ENCODE measurements around the gene CDH23. TPM values are rescaled to one million over a fixed set of nuclear protein-coding genes. Genes with fewer than 3 reads are reported as not detected.

The CDH23 gene
- polyA plus RNA-seq, 1 donor from 2014 or later = 6.6 TPM

GRCh38 chr10:71525092-71525491 lies 128.4 kb downstream of the CDH23 start:
- Histone ChIP-seq H3K4me2 (ENCODE audit: low read length) (no peak overlapping the region), H3F3A (ENCODE audit: insufficient read depth, low read length, poor library complexity, severe bottlenecking) (no peaks in the 10 kb centered on the region), H3K27ac (ENCODE audit: low read length) (no peak overlapping the region), H3K36me3 (ENCODE audit: insufficient read depth, low read length) (no peaks in the 10 kb centered on the region), H3K9ac (ENCODE audit: low read length) (no peak overlapping the region), H3K9me2 (ENCODE audit: insufficient read depth, low read length) (no peaks in the 10 kb centered on the region), H4K20me1 (ENCODE audit: insufficient read depth) (no peaks in the 10 kb centered on the region), H3K9me3 (ENCODE audit: low read length) (no peaks in the 10 kb centered on the region), H3K27me3 (ENCODE audit: insufficient read depth, low read depth, low read length) (no peaks in the 10 kb centered on the region), H3K4me3 (ENCODE audit: low read length) (no peak overlapping the region), H2AFZ (ENCODE audit: low read depth, low read length) (no peak overlapping the region), H3K79me2 (replicated peaks; ENCODE audit: insufficient read depth, low read length) (no peaks in the 10 kb centered on the region)
- no peak for TF ChIP-seq REST (IDR thresholded peaks at IDR 0.05; ENCODE audit: borderline replicate concordance)
- TF ChIP-seq CTCF (IDR thresholded peaks at IDR 0.05; ENCODE audit: poor library complexity, severe bottlenecking) = no peak
- no peak for TF ChIP-seq MXI1 (conservative IDR thresholded peaks at IDR 0.05; ENCODE audit: poor library complexity, severe bottlenecking)
- TF ChIP-seq SMC3 (conservative IDR thresholded peaks at IDR 0.05; ENCODE audit: poor library complexity) = no peak
- no peak for TF ChIP-seq TAF1 (IDR thresholded peaks at IDR 0.05; ENCODE audit: low read depth)
- no peak for TF ChIP-seq EZH2 (IDR thresholded peaks at IDR 0.05; ENCODE audit: borderline replicate concordance, insufficient read depth, low read length, poor library complexity, severe bottlenecking)
- TF ChIP-seq RAD21 (conservative IDR thresholded peaks at IDR 0.05) = no peak
- no peak for TF ChIP-seq POLR2AphosphoS5 (IDR thresholded peaks at IDR 0.05)
- TF ChIP-seq EP300 (conservative IDR thresholded peaks at IDR 0.05; ENCODE audit: poor library complexity, severe bottlenecking) = no peak

GRCh38 chr10:71525721-71526120 lies 129.0 kb downstream of the CDH23 start:
- Histone ChIP-seq H2AFZ (ENCODE audit: low read depth, low read length) (no peak overlapping the region), H3F3A (ENCODE audit: insufficient read depth, low read length, poor library complexity, severe bottlenecking) (no peaks in the 10 kb centered on the region), H3K9ac (ENCODE audit: low read length) (no peak overlapping the region), H3K27ac (ENCODE audit: low read length) (no peak overlapping the region), H4K20me1 (ENCODE audit: insufficient read depth) (no peaks in the 10 kb centered on the region), H3K9me2 (ENCODE audit: insufficient read depth, low read length) (no peaks in the 10 kb centered on the region), H3K4me2 (ENCODE audit: low read length) (no peak overlapping the region), H3K4me3 (ENCODE audit: low read length) (no peak overlapping the region), H3K79me2 (replicated peaks; ENCODE audit: insufficient read depth, low read length) (no peaks in the 10 kb centered on the region), H3K27me3 (ENCODE audit: insufficient read depth, low read depth, low read length) (no peaks in the 10 kb centered on the region), H3K36me3 (ENCODE audit: insufficient read depth, low read length) (no peaks in the 10 kb centered on the region), H3K9me3 (ENCODE audit: low read length) (no peaks in the 10 kb centered on the region)
- no peak for TF ChIP-seq EZH2 (IDR thresholded peaks at IDR 0.05; ENCODE audit: borderline replicate concordance, insufficient read depth, low read length, poor library complexity, severe bottlenecking)
- no peak for TF ChIP-seq POLR2AphosphoS5 (IDR thresholded peaks at IDR 0.05)
- TF ChIP-seq TAF1 (IDR thresholded peaks at IDR 0.05; ENCODE audit: low read depth) = no peak
- TF ChIP-seq REST (IDR thresholded peaks at IDR 0.05; ENCODE audit: borderline replicate concordance) = no peak

Measured in neural cell (in vitro differentiated cells).